Gastrocnemius medialis (tissue), 4 donors: ENCODE results near the gene PTPRC. TPM values are rescaled to one million over a fixed set of nuclear protein-coding genes. Genes with fewer than 3 reads are reported as not detected.

ENCODE experiments used
- ATAC-seq, 2 donors: fragments of 150-250 bp; one replicate each; pipeline ENCODE4 v1.9.1; 2016
- DNase-seq, 2 donors: peaks; one replicate each; pipeline ENCODE4 v3.0.0-alpha.2; 2019
- H3K27ac ChIP-seq, 4 donors: fragments of 200-600 bp; sonication (generic); 1 replicate in 1 of 4; 2 replicates in 3 of 4; pipeline ENCODE4 v1.5.1; 2016 to 2018; ENCODE audit warnings: mild to moderate bottlenecking in 2 of 4, moderate library complexity in 1 of 4
- H3K27me3 ChIP-seq, 3 donors: fragments of 200-600 bp; sonication (generic) in 2 of 3; 1 replicate in 1 of 3; 2 replicates in 2 of 3; pipeline versions ENCODE4 v1.5.1 to v1.6.0; 2016 to 2019; ENCODE audit warnings: mild to moderate bottlenecking in 1 of 3, moderate library complexity in 1 of 3
- H3K36me3 ChIP-seq, 2 donors: fragments of 200-600 bp; sonication (generic) in 1 of 2; one replicate each; pipeline ENCODE4 v1.5.1; 2017 to 2018
- H3K4me1 ChIP-seq, 2 donors: fragments of 200-600 bp; sonication (generic) in 1 of 2; one replicate each; pipeline ENCODE4 v1.5.1; 2016 to 2017; ENCODE audit warnings: mild to moderate bottlenecking in 2 of 2
- H3K4me3 ChIP-seq, 4 donors: fragments of 200-600 bp; sonication (generic) in 3 of 4; 1 replicate in 1 of 4; 2 replicates in 3 of 4; pipeline ENCODE4 v1.5.1; 2016 to 2019; ENCODE audit warnings: mild to moderate bottlenecking in 2 of 4
- H3K9me3 ChIP-seq, 3 donors: fragments of 200-600 bp; sonication (generic) in 2 of 3; 1 replicate in 1 of 3; 2 replicates in 2 of 3; pipeline ENCODE4 v1.5.1; 2016 to 2019
- CTCF ChIP-seq, 5 experiments: fragments of 450-650 bp in 3 of 5; fragments of 200-600 bp in 2 of 5; sonication (generic) in 2 of 5; IDR thresholded peaks in 4 of 5; conservative IDR thresholded peaks in 1 of 5; 1 replicate in 4 of 5; 2 replicates in 1 of 5; pipeline ENCODE4 v1.5.1; 2016 to 2019; ENCODE audit warnings: antibody characterized with exemption in 5 of 5, mild to moderate bottlenecking in 3 of 5, moderate library complexity in 3 of 5
- POLR2A ChIP-seq, 2 donors: fragments of 450-650 bp; IDR thresholded peaks; one replicate each; pipeline ENCODE4 v1.6.1; 2017; ENCODE audit warnings: antibody characterized with exemption in 2 of 2, mild to moderate bottlenecking in 2 of 2, moderate library complexity in 2 of 2
- in situ Hi-C, 4 donors: fragments of 200-750 bp; cut with MboI; loops; one replicate each; pipeline versions ENCODE4 v1.15.0 to v1.8.0; 2017; ENCODE audit warnings: low sequenced_read_pairs in 4 of 4
- intact Hi-C: fragments of 100-400 bp; cut with DNase I; formaldehyde crosslinking; loops from one replicate; pipeline ENCODE4 v1.15.1; 2023; ENCODE audit warnings: low total_unique reads
- total RNA-seq, 4 donors: library from RNA; depleted of rRNA; stranded (reverse); fragments of >200 nt; gene quantifications; one replicate each; pipeline versions ENCODE4 v1.1.0 to v1.2.3, GENCODE V29; 2016

The PTPRC gene
- total RNA-seq, 4 donors from 2014 or later, result 1.7 to 10.4 (median 5.3) TPM

GRCh38 chr1:198725090-198725489 is 86.2 kb downstream of the PTPRC start:
- ATAC-seq, result no peak
- in situ Hi-C loops, result no loop called here
- Histone ChIP-seq H3K4me3 (no peak overlapping the region), H3K4me1 (no peaks in the 10 kb centered on the region), H3K9me3 (no peaks in the 10 kb centered on the region), H3K27me3 (no peaks in the 10 kb centered on the region), H3K27ac (no peak overlapping the region), H3K36me3 (no peaks in the 10 kb centered on the region)
- intact Hi-C loops, result no loop called here
- no peak for DNase-seq
- no peak for TF ChIP-seq CTCF (IDR thresholded peaks at IDR 0.05 in 4 of 5, conservative IDR thresholded peaks at IDR 0.05 in 1 of 5)
- no peak for TF ChIP-seq POLR2A (IDR thresholded peaks at IDR 0.05)

DNA sequence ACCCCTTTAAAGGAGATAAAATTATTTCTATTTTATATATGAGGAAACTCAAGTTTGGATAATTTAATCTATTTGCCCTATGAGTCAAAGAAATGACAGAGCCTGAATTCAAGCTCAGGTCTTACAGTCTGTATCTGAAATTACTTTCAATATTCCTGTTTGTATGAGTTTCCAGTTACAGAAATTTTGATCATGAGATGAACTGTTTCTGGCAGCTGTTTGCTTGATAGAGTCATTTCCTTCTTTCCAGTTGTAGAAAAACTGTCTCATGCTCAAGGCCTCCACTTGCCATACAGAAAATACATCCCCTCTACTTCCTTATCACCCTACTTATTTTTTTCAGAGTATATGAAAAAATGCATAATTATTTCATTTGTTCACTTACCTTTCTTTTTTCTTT is 87.6 kb downstream of the PTPRC start:
- no peak for ATAC-seq
- H3K27ac ChIP-seq, result no peak overlapping the region
- H3K9me3 ChIP-seq, result no peaks in the 10 kb centered on the region
- intact Hi-C loops, result no loop called here
- H3K4me1 ChIP-seq, result no peaks in the 10 kb centered on the region
- in situ Hi-C loops, result no loop called here
- DNase-seq, result no peak
- H3K27me3 ChIP-seq, result no peaks in the 10 kb centered on the region
- H3K4me3 ChIP-seq, result no peak overlapping the region
- no peaks in the 10 kb centered on the region for H3K36me3 ChIP-seq
- TF ChIP-seq POLR2A (IDR thresholded peaks at IDR 0.05) (no peak), CTCF (IDR thresholded peaks at IDR 0.05 in 4 of 5, conservative IDR thresholded peaks at IDR 0.05 in 1 of 5) (no peak)

DNA sequence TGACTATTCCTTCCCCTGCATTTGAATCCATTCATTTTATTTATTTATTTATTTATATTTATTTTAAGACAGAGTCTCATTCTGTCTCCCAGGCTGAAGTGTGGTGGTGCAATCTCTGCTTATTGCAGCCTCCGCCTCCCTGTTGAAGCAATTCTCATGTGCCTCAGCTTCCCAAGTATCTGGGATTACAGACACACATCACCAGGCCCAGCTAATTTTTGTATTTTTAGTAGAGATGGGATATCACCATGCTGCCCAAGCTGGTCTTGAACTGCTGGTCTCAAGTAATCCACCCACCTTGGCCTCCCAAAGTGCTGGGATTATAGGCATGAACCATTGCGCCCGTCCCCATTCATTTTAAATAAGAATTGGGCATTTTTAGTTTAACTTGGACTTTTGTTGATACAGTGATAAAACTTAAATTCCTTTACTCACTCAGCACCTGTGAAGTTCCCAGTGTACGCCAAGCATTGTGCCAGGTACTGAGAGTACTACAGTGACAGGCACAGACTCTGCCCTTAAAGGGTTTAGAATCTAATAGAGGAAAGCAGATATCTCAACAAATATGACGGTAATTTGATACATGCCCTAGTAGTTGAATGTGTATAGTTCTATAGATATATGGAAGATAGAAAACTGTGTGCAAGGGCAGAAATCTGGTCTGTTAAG is 90.5 kb downstream of the PTPRC start:
- no peak for TF ChIP-seq POLR2A (IDR thresholded peaks at IDR 0.05)
- no peak for TF ChIP-seq CTCF (IDR thresholded peaks at IDR 0.05 in 4 of 5, conservative IDR thresholded peaks at IDR 0.05 in 1 of 5)
- in situ Hi-C loops (no loop called here), intact Hi-C loops (no loop called here)
- no peak for DNase-seq
- no peaks in the 10 kb centered on the region for H3K36me3 ChIP-seq
- H3K9me3 ChIP-seq, result no peaks in the 10 kb centered on the region
- ATAC-seq, result no peak
- no peaks in the 10 kb centered on the region for H3K27me3 ChIP-seq
- H3K4me3 ChIP-seq, result no peak overlapping the region
- H3K27ac ChIP-seq, result no peak overlapping the region
- no peaks in the 10 kb centered on the region for H3K4me1 ChIP-seq

GRCh38 chr1:198730952-198731351 is 92.1 kb downstream of the PTPRC start:
- in situ Hi-C loops (no loop called here), intact Hi-C loops (no loop called here)
- no peaks in the 10 kb centered on the region for H3K36me3 ChIP-seq
- H3K27ac ChIP-seq, result no peak overlapping the region
- H3K9me3 ChIP-seq, result no peaks in the 10 kb centered on the region
- TF ChIP-seq POLR2A (IDR thresholded peaks at IDR 0.05), result no peak
- TF ChIP-seq CTCF (IDR thresholded peaks at IDR 0.05 in 4 of 5, conservative IDR thresholded peaks at IDR 0.05 in 1 of 5), result no peak
- no peaks in the 10 kb centered on the region for H3K4me1 ChIP-seq
- no peak for DNase-seq
- no peak overlapping the region for H3K4me3 ChIP-seq
- no peak for ATAC-seq
- H3K27me3 ChIP-seq, result no peaks in the 10 kb centered on the region
